GM19452 (cell line): ENCODE measurements around the gene HOXB4.

Experiments used
- ATAC-seq: cut with Tn5 transposase; IDR thresholded peaks from one replicate; pipeline ENCODE4 v1.9.1; 2021; ENCODE audit not compliant: unreplicated experiment

The HOXB4 gene

GRCh38 chr17:48575066-48575582 is 3.0 kb downstream of the HOXB4 start:
- no peak for ATAC-seq

DNA sequence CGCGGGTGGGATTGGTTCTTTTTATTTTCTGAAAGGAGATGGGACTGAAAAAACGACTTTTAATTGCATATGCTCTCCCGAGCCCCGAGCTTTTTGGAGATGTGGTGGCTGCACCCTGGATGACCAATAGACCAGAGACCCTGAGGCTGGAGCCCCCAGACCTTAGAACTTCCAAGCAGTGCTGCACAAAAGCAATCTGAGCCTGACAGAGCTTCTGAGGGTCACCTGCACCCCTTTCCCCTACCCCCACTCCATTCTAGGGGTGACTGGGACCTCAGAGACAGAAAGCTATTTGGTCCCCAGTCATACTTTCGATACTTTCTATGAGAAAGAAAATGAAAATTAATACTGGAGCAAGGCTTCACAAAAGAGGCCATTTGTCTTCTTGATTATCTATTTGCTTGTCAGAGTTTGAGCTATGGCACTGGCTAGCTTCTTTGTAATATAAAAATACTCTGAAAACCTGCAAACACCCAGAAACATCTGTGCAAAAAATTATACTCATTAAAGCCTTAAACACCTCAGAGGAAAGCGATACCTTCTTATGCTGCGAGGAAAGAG is 3.6 kb downstream of the HOXB4 start:
- no peak for ATAC-seq

- no peak for ATAC-seq
Observed at GRCh38 chr17:48571826-48572417, 6.2 kb downstream of the HOXB4 start.

DNA sequence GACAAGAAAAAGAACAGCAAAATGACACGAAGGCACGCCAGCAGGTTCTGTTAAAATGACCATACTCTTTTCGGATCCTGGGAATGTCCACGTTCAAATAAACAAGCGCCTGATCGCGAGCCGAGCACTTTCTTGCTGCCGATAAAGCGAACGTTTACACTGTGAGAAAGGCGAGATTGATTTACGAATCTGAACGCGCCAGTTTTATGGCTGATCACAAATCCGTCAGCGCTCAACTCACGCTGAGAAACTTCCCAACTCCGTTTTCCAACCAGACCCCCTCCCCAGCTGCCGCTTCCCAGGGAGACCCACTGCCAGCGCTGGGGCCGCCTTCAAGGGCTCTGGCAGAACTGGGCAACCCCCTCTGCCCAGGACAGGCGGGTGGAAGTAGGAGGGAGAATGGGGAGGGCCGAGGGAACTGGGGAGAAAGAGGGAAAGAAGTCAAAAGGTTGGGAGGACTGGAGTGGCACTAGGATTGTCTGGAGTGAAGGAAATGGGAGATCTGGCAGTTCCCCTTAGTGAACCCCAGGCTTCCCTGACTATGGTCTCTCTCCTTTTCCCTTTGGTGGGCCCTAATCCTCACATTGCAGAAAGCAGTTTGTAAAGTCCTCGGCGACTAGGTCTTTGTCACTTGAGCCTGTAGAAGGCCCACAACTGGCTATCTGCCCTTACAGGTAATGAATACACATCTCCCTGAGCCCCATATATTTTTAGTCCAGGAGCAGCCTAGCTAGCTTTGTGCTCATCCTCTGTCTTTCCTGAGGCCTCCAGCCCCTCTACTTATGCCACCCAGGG is 6.9 kb downstream of the HOXB4 start:
- ATAC-seq = no peak

- ATAC-seq = no peak
Observed at GRCh38 chr17:48570325-48571023, 7.7 kb downstream of the HOXB4 start.

GRCh38 chr17:48569674-48570324 is 8.4 kb downstream of the HOXB4 start:
- no peak for ATAC-seq

DNA sequence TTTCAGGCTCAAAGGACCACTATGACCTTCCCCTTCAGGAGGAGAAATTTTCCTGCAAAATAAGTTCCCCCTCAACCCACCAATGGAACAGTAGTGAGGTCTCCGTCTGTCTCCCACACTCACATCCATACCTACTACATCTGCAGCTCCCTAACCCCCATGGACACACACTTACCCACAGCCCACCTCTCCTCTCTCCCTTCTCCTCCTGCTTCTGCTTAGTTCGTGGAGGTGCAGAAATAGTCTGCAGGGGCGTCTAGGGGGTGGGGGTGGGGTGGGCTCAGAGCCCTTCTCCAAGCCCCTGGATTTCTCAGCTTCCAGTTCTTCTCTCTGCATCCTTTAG is 8.9 kb downstream of the HOXB4 start:
- ATAC-seq = no peak

- ATAC-seq = no peak
Observed at GRCh38 chr17:48568499-48569239, 9.5 kb downstream of the HOXB4 start.

DNA sequence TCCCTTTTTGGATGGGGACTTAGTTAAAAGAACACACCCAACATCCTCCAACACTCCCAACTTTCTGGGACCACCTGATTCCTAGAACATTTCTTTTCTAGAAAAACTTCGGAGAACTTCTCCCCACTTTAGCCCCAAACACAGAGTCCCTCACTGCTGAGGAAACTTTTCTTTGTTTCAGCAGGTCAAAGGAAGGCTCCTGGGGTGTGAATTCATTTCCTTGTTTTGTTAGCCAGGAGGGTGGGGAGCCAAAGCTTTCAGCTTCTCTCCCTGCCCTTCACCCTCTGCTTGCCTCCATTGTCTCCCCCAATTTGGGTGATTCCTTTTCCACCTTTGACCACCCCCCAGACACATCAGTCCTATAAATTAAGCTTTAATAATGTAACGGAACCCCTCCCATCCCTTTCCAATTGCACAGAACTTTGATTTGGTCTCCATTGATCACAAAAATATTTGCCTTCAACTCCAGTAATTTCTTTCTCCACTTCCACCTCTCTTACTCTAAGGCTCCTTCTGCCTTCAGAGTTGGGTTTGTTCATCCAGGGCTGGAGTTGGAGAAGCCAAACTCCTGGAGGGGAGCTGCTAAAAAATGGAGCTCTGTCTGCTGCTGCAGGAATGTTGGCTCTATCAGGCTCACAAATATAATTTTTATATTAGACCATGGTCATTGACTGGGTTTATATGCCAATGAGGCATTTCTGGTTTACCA is 10.3 kb downstream of the HOXB4 start:
- ATAC-seq = no peak

DNA sequence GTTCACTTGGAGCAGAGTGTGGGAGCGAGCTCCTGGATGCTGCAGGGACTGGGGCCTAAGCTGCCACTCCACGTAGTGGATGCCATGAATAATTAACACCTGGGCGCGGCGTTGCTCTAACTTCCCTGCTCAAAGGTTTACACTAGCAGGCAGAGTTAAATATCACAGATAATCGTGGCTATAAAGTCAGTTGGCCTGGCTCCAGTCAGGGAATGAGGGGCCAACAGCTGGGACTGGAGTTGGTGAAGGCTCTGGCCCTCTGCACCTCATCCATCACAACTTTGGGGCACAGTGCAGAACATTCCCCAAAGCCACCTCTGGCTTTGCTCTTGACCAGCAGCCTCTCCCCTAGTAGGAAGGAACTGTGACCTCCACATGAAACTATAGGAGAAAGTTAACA is 10.9 kb downstream of the HOXB4 start:
- no peak for ATAC-seq

DNA sequence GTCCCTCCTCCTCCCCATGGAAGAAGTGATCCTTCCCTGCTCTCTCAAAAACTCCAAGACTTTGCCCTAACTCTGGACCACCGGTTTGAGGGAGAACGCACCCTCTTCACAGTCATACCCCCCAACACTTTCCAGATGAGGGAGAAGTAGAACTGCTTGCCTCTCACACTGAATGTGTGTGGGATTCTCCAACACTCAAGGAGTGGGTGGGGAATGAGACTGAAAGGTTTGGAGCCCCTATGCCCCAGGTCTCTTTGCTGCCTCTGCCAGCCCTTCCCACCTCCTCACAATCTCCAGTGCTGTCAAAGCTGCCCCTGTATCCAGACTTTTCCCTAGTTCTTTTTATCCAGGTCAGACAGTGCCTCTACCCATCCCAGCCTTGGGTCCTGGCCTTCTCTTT is 11.4 kb downstream of the HOXB4 start:
- no peak for ATAC-seq

- ATAC-seq = no peak
Observed at GRCh38 chr17:48565925-48566710, 12.0 kb downstream of the HOXB4 start.

DNA sequence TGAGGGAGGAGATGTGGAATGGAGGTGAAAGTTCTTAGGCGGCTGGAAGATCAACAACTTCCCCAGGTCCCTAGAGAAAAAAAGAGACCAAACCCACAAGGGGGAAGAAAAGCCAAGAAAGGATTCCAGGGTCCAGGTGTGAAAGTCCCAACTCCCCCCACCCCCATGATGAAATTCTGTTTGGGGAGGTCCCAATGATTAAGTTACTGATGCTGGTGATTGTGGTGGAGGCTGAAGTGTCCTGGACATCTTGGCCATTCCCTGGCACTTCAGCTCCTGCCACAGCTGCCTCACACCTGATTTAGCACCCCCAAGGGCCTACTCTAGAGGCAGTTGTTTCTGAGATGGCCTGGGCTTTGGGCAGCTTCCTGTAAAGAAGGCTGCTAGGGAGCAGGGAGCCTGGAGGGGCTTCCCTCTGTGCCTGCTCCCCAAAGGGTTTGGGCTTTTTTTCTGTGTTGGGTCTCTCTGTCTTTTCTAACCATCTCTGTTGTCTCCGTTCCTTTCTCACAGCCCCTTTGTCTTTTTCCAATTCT is 13.1 kb downstream of the HOXB4 start:
- ATAC-seq = no peak

DNA sequence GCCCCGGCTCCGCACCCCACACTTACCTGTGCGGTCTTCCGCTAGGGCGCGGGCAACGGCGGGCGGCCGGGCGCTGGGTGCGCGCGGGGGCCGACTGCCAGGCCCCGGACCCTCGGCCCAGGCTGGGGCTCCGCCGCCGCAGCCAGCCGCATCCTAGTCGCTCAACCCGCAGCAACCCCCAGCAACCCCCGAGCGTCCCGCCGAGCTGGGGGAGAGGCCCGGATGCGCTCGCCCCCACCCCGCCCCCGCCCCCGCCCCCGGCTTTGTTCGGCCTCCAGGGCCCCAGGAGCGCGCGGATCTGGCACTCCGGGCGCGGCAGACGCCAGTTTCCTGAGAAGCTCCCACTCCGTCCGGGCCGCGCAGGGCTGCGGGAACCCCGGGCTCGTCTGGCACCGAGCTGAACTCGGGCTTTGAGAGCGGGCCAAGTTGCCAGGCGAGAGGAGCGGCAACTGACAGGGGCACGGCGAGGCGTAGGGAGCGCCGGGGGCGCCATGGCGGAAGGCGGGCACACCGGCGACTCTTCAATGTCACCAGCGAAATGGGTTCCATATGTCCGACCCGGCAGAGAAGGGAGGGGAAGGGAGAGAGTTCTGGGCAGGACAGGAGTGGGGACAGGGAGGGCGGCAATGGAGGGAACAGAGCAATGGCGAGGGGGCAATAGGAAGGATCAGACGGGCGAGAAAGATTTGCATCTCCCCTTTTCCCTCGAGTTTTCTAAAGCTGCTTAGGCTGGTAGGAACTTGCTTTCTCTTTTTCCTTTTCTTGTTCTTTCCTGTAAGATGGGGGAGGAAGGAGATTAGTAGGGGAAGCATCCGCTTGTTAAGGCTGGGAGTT is 13.7 kb downstream of the HOXB4 start:
- ATAC-seq = no peak

DNA sequence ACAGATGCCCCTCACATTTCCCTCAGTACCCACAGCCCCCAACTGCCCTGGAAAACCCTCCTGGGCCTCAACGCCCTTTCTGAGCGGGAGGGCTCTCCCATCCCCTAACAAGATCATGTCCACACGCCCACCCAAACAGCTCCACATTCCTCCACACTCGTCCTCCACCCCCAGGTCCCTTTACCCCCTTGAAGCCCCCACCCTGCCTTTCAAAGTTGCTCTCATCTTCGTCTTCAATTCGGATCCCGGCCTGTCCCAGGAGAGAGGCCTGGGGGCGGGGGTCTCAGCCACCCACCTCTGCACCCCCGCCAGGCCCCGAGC is 14.3 kb downstream of the HOXB4 start:
- ATAC-seq = no peak

DNA sequence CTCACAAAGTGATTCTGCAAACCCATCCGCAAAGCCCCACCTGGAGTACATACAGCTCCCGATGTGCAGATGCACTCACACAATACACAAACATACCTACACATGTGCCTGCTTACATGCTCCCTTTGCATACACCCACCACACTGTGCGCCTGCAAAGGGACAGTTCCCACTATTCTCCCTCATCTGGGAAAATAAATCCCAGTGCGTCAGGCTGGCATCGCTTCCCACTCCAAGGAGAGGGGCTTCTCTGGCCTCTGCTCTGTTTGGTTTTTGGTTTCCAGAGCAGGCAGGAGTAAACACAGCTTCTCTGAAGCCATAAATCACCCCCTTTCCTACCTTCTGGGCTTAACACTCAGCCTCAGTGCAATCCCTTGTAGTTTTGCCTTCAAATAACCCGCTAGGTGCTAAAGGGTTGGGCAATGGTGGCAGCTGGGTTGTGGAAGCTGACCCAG is 14.7 kb downstream of the HOXB4 start:
- no peak for ATAC-seq

GRCh38 chr17:48562934-48563333 is 15.2 kb downstream of the HOXB4 start:
- no peak for ATAC-seq
